ENCODE measurements around the gene MYO3A.
"Not testable (repeated sequence)": the region's sequence is repeated elsewhere in the genome, so short reads cannot be mapped to it uniquely, and the experiment has no call there.

The MYO3A gene

DNA sequence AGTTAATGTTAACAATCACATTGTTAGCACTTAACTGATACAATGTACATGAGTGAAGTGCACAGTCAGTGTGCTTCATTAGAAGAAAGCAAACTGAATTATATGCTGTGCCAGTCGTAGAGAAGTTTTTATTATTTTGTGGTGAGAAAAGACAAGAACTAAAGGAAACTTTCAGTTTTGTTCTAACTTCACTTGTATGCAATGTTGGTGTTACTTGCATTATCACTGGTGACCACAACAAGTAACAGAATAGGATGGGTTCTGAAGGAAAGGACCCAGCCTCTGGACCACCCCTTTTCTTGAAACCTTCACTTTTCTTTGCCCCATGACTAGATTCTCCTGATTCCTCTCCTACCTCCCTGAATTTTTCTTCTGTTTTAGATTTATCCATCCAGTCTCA, 159.2 kb downstream of the MYO3A start:
- DNase-seq, result no peak

DNA sequence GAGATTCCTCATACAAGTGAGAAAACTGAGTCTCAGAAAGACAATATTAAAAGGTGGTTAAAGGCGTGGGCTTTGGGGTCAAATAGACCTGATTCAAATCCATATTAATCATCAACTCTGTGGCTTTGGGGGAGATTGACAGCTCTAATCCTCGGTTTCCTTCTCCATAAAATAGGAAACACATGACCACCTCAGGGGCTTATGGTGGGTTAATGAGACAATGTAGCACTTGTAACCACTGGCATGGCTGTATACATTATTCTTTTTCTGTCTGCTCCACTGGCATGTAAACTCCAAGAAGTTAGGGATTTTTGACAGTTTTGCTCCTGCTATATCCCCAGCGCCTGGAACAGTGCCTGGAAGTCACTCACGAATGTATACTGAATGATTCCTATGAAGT, 161.8 kb downstream of the MYO3A start:
- DNase-seq, result no peak

DNA sequence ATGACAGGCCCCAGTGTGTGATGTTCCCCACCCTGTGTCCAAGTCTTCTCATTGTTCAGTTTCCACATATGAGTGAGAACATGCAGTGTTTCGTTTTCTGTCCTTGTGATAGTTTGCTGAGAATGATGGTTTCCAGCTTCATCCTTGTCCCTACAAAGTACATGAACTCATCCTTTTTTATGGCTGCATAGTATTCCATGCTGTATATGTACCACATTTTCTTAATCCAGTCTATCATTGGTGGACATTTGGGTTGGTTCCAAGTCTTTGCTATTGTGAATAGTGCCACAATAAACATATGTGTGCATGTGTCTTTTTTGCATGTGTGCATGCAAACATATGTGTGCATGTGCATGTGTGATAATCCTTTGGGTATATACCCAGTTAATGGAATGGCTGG, 163.5 kb downstream of the MYO3A start:
- not testable (repeated sequence) for DNase-seq

GRCh38 chr10:26112532-26112931, 178.5 kb downstream of the MYO3A start:
- no peak for DNase-seq

DNA sequence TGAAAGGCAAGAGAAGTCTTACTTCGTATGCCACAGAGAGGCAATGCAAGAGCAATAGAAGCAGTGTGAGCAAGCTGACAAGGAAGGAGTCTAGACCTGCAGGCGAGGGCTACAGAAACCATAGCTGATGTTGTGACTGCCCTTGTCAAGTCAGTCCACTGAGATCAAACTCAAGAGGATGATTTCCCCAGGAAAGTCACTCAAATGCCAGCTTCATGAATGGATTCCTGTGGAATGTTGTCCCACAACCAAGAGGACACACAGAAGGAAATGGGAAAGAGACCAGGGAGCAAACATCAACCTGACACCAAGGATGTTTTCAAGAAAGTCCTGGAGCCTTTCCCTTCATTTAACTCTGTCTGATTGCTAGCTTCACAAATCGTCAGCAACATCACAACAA, 204.6 kb downstream of the MYO3A start:
- DNase-seq, result no peak

DNA sequence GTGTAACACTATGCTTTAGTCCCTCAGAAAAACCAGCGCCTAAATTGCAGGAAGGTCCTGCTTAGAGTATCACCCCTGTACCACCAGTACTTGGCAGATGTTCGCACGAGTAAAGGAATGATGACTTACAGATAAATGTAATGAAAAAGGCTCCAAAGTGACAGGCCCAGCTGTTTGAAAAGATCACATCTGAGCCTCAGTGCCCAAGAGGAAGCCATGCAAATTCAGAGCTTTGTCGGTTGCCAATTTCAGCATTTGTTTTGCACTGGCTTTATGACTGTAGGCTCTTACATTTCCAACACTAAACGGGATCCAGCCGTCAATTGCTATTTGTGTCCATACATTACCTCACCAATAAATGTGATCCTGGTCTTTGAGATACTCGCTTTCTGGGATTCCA, 222.0 kb downstream of the MYO3A start:
- DNase-seq, result peak; percentile 62

DNA sequence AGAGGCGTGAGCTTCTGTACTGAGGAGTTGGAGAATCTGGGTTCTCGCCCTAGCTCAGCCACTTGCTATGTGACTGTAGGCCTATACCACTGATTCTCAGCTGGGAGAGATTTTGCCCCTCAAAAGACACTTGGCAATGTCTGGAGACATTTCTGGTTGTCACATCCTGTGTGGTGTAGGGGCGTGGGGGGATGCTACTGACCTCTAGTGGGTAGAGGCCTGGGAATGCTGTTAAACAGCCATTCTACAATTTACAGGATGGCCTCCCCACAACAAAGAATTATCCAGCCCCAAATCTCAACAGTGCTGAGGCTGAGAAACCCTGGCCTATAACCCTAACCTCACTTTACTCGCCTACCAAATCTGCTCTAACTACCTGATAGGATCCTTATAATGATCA, 223.7 kb downstream of the MYO3A start:
- DNase-seq, result no peak

DNA sequence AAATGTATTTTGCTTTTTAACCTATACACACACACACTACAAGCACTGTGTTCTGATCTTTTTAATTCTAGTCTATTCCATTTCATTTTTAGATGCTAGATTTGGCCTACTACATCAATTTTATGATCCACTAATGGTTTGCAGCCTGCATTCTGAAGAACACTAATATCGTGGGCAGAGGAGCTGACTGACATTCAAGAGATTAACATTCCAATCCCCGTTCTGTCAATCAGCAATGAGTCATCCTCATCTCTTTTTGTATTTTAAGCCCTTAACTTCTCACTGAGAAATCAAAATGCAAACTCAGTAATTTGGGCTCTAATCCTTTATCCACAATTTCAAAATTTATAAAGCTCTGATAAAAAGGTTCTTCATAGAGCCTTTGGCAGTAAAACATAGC, 235.4 kb downstream of the MYO3A start:
- DNase-seq, result no peak

DNA sequence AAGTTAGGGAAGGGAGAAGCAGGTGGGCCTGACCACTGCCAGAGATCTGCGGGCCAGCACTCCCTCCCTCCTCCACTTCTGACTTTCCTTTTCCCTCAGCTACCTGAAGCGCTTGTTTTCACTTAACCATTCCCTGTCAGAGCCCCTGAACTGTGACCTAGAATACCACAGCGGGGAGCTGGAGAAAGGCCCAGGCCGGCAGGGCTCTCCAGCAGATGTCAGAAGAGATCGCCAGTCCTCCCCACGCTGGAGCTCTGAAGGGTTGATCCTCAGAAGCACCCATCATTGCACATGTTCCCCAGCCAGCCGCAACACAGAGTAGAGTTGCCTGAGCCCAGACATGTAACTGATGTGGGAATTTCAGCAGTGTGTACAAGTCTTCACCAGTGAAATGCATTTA, 238.1 kb downstream of the MYO3A start:
- DNase-seq, result no peak

- no peak for DNase-seq
Observed at GRCh38 chr10:26173837-26174236, 239.8 kb downstream of the MYO3A start.

DNA sequence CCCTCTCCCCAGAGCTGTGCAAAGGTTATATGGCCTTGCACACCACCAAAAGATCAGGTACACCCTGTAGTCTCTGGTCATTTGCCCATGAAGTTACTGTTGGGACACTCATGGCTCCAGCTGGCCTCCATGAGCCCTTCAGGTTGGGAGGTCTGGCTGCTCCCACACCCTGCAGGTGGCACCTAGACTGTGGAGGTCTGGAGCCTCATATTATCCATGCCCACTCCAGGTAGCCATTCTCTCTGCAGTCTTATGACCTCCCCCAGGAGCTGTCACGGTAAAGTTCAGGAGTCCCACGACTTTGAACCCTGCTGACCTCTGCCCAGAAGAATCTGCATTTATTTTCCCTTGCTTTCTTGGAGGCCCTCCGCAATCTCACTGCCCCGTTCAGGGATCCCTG, 243.3 kb downstream of the MYO3A start:
- no peak for DNase-seq

GRCh38 chr10:26194275-26194674, 260.2 kb downstream of the MYO3A start:
- no peak for DNase-seq

DNA sequence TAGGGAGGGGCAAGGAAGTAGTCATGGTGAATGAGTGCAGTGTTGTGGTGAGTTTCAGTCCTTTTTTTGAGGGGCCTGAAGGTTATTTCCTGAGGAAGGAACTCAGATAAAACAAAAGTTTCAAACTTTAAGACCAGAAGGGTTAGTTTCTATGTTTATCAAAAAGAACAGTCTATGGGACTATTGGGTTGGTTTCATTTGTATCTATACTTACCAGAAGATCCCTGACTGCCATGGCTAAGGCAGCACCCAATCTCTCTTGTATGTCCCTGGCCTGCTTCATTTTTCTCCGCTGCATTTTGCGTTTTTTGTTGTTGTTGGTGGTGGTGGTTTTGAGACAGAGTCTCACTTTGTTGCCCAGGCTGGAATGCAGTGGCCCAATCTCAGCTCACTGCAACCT, 263.2 kb downstream of the MYO3A start:
- DNase-seq, result no peak

DNA sequence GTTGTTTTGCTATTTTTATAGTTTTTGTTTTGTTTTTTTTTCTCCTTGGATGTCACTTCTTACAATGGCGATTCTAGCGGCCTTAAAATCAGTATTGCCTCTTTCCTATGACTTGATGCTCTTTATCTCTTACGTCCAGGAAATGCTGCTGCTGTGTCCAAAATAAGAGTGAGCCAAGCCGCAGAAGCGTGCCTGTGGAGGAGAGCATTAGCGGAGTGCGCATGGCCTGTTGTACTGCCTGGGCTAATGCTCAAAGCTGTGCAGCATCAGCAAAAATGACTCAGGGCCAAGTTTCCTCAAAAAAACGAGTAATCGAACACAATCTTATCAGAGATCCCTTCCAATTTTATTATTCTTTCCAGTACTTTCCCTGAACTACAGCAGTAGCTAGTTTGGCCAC, 264.1 kb downstream of the MYO3A start:
- DNase-seq, result no peak

DNA sequence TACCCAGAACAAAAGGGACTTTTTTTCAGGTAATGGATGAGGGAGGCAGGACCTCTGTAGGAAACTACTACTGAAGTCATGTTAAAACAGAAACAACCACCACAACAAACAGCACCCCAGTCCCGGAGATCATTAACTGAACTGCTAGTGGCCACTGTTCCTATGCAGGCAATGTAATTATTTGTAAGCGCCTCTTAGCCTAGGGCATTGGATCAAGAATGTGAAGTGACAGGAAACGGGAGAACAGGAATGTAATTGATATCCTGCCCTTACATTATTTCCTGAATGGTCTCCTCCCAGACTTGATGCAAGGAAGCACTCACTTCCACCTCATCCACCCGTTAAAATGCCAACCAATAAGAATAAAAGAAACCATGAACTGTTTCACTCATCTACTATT, 265.8 kb downstream of the MYO3A start:
- DNase-seq, result peak; percentile 17

DNA sequence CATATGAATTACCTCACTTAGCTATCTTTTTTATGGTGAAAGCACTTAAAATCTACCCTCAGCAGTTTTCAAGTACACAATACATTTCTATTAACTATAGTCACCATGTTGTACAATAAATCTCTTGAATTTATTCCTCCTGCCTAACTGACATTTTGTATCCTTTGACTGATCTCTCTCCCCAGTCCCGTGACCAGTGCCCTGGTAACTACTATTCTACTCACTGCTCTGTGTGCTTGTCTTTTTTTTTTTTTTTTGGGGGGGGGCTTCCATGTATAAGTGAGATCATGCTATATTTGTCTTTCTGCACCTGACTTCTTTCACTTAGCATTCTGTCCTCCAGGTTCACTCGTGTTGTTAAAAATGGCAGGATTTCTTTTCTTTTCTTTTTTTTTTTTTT, 271.2 kb downstream of the MYO3A start:
- DNase-seq, result no peak

- DNase-seq, result no peak
Observed at GRCh38 chr10:26211781-26212444, 277.9 kb downstream of the MYO3A start.

DNA sequence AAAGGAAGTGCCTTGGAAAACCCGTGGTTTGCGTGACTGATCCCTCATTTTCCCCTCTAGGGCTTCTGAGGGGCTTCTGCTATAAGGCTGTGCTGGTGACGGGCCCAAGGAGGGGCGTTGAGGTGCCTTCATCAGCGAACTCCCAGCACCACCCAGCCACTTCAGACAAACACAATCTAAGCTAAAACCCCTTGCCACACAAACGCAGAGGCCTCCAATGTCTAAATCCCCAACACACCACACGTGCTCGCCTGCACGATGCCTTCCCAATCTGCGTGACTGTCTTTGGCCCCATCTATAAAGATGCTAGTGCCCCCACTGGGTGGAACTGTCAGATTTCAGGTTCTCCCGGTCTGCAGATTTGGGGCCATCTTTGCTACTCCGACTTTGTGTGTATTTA, 278.5 kb downstream of the MYO3A start:
- no peak for DNase-seq

DNA sequence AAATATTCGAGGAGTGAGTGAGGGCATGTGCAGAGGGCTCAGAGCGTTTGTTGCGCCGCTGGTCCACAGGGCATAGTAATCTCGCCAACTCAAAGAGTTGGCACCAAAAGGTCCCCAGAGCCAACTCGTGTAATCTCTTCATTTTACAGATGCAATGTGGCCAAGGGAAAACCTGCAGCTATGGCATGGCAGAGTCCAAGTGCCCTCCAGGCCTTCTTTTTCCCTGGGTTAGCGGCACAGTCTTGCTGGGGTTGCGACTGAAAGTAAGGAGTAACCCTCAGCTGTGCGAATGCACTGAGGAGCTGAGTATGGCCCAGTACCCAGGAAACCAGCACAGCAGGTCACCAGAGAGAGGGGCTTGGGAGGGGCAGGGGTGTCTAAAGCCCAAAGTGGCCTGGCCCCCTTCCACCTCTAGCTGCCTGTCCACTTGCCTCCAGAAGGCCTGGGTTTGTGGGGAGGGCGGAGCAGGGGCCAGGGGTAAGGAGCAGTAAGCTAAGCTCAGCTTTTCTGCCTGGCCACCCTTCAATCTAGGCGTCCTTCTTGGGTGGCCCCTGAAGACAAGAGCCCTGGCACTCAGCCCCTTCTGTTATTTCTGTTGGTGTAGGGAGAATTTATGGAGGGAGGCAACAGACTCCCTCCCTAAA, 279.2 kb downstream of the MYO3A start:
- no peak for DNase-seq

DNA sequence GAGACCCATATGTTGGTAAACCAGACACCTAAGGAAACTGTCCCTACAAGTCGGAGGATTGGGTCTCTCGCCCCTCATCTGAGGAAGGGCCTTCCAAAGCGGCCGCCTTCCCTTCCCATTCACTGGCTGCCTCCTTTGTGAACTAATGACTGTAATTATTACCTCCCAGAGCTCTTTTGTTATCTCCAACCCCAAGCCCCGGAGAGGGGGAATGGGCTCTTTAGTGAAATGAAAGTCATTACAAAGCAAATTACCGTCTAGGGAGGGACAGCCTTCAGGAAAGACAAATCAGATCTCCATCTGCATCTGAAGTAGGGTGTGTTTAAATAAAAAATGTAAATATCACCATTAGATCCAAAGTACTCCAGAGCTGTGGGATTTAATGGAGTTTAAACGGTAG, 280.0 kb downstream of the MYO3A start:
- DNase-seq, result no peak

- no peak for DNase-seq
Observed at GRCh38 chr10:26214551-26215395, 280.7 kb downstream of the MYO3A start.

DNA sequence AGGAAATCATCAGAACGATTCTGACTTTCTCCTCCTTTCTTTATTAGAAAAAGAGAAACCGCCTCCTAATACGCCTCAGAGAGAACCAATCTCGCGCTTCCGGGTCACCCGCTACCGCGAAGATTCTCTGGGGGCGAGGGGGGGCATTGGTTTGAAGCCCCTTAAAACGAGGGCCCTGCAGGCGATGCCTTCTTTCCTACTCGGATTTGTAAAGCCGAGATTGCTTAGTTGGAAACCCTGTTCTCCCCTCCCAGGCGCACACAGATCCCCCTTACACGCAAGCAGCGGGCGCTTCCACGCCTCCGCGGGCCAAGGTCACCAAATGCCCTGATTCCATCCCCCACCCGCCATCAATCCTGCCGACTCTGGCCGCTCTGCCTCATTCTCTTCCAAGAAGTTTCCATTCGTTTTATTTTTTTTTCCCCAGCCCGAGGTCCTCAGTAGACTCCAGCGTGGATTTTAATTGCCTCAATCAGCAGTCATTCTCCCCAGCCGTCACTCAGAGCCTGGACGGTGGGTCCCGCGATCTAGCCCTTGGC, 281.4 kb downstream of the MYO3A start:
- DNase-seq, result no peak

- no peak for DNase-seq
Observed at GRCh38 chr10:26215935-26216584, 282.0 kb downstream of the MYO3A start.
